Erythroblast (primary cell): Measurements from ENCODE around the gene PBXIP1.
A peak's percentile ranks its signal among the peaks of the same experiment; 100 is the strongest.

Experiments
- GATA1 ChIP-seq: IDR thresholded peaks from 2 replicates; pipeline ENCODE4 v1.6.1; 2011; ENCODE audit warnings: low read depth, mild to moderate bottlenecking, control low read depth, low read length, moderate library complexity
- POLR2A ChIP-seq: IDR thresholded peaks from 2 replicates; pipeline ENCODE4 v1.6.1; 2011; ENCODE audit warnings: mild to moderate bottlenecking, low read length

DNA sequence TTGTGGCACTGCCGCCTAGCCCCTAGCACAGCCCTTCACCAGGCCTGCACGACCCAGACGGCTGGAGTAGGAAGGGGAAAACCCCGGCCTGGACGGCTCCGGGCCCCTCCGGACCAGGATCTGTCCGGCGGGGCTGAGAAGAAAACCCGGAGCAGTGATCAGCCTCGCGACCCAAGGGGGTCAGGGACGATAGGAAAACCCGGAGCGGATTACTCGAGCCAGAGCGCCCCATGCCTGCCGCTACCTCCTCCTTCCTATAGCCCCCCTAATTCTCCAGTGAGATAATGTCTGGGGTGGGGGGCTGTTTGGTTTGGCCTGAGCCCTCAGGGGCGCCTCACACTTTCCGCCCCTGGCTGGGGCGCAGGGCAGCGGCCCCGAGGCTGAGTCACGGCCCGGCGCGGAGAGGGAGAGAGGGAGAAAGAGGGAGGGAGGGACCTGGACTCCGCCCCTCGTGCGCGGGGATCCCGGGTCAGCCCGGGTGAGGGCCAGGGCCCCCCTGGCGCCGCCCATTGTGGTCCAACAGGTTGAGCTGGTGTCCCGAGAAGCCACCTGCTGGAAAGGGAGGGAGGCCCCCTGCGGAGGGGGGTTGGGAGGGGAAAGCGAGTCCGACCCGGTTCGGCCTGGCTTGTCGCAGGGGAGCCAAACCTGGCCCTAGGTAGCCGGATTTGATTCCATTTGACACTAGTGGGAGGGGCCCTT, 45.0 kb upstream of the PBXIP1 start:
- TF ChIP-seq POLR2A (peak; percentile 68), GATA1 (no peak)
